ENCODE results near the gene FAAH2.

Gene FAAH2

DNA sequence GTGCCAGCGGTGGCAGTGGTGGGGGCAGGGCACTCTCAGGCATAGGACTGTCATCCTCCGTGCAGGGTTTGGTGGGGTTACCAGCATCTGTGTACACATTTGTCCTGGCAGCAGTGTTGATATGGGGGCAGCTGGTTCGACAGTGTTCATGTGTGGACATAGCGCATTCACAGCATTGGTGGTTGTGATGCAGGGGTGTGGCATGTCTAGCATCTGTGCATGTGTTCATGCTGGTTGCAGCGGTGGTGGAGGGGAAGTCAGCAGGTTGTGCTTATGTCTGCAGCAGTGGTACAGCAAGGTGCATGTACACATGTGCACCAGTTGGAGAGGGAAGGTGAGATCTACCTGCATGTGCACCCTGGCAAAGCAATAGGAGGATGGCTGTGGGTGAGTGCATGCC is 230.0 kb downstream of the FAAH2 start:
- H3K4me3 ChIP-seq (replicated peaks; ENCODE audit: low read depth, low read length) = no peak overlapping the region
- no peak for DNase-seq (ENCODE audit: extremely low read depth, low read depth)
- TF ChIP-seq, protein P1, sequence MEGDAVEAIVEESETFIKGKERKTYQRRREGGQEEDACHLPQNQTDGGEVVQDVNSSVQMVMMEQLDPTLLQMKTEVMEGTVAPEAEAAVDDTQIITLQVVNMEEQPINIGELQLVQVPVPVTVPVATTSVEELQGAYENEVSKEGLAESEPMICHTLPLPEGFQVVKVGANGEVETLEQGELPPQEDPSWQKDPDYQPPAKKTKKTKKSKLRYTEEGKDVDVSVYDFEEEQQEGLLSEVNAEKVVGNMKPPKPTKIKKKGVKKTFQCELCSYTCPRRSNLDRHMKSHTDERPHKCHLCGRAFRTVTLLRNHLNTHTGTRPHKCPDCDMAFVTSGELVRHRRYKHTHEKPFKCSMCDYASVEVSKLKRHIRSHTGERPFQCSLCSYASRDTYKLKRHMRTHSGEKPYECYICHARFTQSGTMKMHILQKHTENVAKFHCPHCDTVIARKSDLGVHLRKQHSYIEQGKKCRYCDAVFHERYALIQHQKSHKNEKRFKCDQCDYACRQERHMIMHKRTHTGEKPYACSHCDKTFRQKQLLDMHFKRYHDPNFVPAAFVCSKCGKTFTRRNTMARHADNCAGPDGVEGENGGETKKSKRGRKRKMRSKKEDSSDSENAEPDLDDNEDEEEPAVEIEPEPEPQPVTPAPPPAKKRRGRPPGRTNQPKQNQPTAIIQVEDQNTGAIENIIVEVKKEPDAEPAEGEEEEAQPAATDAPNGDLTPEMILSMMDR (IDR thresholded peaks at IDR 0.05; ENCODE audit: low read depth, low read length, missing control alignments) = no peak

DNA sequence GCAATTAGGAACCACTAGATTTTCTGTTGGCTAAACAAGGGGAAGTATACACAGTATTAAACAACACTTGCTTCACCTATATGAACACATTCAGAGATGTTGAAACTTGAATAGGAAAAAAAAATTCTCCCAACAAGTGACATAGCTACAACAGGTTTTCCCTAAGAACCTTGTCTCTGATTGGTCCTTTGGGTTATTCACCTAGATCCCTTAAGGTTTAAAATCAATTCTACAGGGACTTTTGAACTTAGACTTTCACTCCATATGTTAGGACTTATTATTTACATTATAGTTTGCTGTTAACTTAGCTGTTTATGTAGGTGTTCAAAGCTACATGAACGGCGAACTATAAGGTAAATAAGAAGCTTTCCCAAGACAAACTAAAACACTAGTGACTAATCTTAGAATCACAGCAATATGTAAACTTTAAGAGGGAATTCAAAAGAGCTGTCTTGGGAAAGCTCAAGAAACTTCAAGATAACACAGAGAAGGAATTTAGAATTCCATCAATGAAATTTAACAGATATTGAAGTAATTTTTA is 233.1 kb downstream of the FAAH2 start:
- DNase-seq (ENCODE audit: extremely low read depth, low read depth) = no peak
- H3K4me3 ChIP-seq (replicated peaks; ENCODE audit: low read depth, low read length) = no peak overlapping the region
- TF ChIP-seq, protein P1 (IDR thresholded peaks at IDR 0.05; ENCODE audit: low read depth, low read length, missing control alignments) = no peak

DNA sequence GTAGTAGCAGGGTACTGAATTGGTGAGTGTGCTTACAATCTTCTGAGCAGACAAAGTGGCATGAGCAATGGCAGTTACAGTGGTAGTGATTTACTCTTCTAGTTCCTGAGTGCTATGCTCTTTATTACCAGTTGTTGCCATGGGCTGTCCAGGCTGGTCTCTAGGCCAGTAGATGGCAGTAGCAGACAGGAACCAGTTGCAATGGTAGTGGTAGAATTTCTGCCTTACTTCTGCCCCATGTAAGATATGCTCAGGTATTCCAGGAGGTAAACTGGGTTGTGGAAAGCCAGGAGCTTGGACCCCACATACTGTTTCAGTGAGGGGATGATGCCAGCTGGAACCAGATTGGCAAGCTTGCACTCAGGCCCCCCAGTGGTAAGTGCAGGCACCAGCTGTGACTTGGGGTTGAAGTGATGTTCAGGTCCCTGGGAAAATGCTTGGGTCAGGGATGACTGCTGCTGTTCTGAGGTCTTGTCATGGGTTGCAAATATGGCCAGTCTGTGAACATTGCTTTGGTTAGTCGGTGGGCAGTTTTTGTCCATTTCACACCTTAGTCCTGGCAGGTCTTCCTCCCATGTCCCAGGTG is 242.3 kb downstream of the FAAH2 start:
- TF ChIP-seq, protein P1 (IDR thresholded peaks at IDR 0.05; ENCODE audit: low read depth, low read length, missing control alignments) = peak; percentile 21
- no peak overlapping the region for H3K4me3 ChIP-seq (replicated peaks; ENCODE audit: low read depth, low read length)
- DNase-seq (ENCODE audit: extremely low read depth, low read depth) = no peak
